ENCODE measurements around the gene GATM. TPM values are rescaled to one million over a fixed set of nuclear protein-coding genes. Genes with fewer than 3 reads are reported as not detected.

GATM gene
- total RNA-seq, 5 donors from 2014 or later (not counting 1 experiment from before 2014, with no cell fraction given): 0.49 to 5.5 (median 2.0) TPM

- Mint-ChIP-seq H3K4me1 (no peaks in the 10 kb centered on the region), H3K27me3 (peaks cover 14 to 38% of the 10 kb centered on the region in 2 donors), H3K4me3 (no peak overlapping the region), H3K9me3 (no peaks in the 10 kb centered on the region), H3K27ac (no peak overlapping the region), H3K36me3 (no peaks in the 10 kb centered on the region)
- H3K4me3 ChIP-seq (ENCODE audit: control insufficient read depth in 1 of 2, extremely low read depth in 1 of 2, low read length in 1 of 2): no peak overlapping the region
- no peaks in the 10 kb centered on the region for H3K36me3 ChIP-seq (ENCODE audit: control insufficient read depth in 2 of 2, extremely low read depth in 1 of 2, insufficient read depth in 1 of 2, low read length in 1 of 2)
- ChIA-PET CTCF (no interaction called here), POLR2A (no interaction called here)
- DNase-seq: no peak
- no peak overlapping the region for H3K27ac ChIP-seq (ENCODE audit: low read length)
- H3K9me3 ChIP-seq: no peaks in the 10 kb centered on the region
- ATAC-seq (replicated peaks in 1 of 4): no peak
- H3K4me1 ChIP-seq (ENCODE audit: control insufficient read depth in 1 of 2, extremely low read depth in 1 of 2, insufficient read depth in 2 of 2, low read length in 2 of 2): no peaks in the 10 kb centered on the region
- no CpG with 5 or more reads among the region's 2 CpGs for WGBS (ENCODE audit: insufficient coverage)
- H3K27me3 ChIP-seq (replicated peaks in 1 of 2; ENCODE audit: control insufficient read depth in 2 of 2, extremely low read depth in 1 of 2, insufficient read depth in 2 of 2, low read length in 1 of 2): peaks cover 0 to under 1% of the 10 kb centered on the region in 2 experiments
These were observed 6.4 kb upstream of the GATM start for GRCh38 chr15:45384700-45385099.

- Mint-ChIP-seq H3K4me3 (peak overlapping the region; percentile 73 to 82 (median 76)), H3K27me3 (peaks cover 54% of the 10 kb centered on the region in 2 donors), H3K36me3 (no peaks in the 10 kb centered on the region), H3K9me3 (no peaks in the 10 kb centered on the region), H3K4me1 (peaks cover 20 to 25% (median 22%) of the 10 kb centered on the region in 3 donors), H3K27ac (no peak overlapping the region)
- Histone ChIP-seq H3K4me3 (ENCODE audit: control insufficient read depth in 1 of 2, extremely low read depth in 1 of 2, low read length in 1 of 2) (peak overlapping the region; percentile 44 to 75), H3K36me3 (ENCODE audit: control insufficient read depth in 2 of 2, extremely low read depth in 1 of 2, insufficient read depth in 1 of 2, low read length in 1 of 2) (no peaks in the 10 kb centered on the region), H3K27me3 (replicated peaks in 1 of 2; ENCODE audit: control insufficient read depth in 2 of 2, extremely low read depth in 1 of 2, insufficient read depth in 2 of 2, low read length in 1 of 2) (peaks cover 0 to 29% of the 10 kb centered on the region in 2 experiments), H3K4me1 (ENCODE audit: control insufficient read depth in 1 of 2, extremely low read depth in 1 of 2, insufficient read depth in 2 of 2, low read length in 2 of 2) (peaks cover 2 to 15% of the 10 kb centered on the region in 2 experiments), H3K27ac (ENCODE audit: low read length) (no peak overlapping the region), H3K9me3 (no peaks in the 10 kb centered on the region)
- DNase-seq (no peak), ATAC-seq (replicated peaks in 1 of 4) (no peak)
- 34% methylated on average over 4 of the region's 11 CpGs for WGBS (ENCODE audit: insufficient coverage)
- ChIA-PET POLR2A (no interaction called here), CTCF (no interaction called here)
These were observed 544 bp upstream of the GATM start for GRCh38 chr15:45378913-45379262.

GRCh38 chr15:45377609-45378148, 665 bp downstream of the GATM start:
- ChIA-PET CTCF (no interaction called here), POLR2A (no interaction called here)
- peak overlapping the region; percentile 73 to 82 (median 76) for H3K4me3 Mint-ChIP-seq
- Histone ChIP-seq H3K9me3 (no peaks in the 10 kb centered on the region), H3K4me3 (ENCODE audit: control insufficient read depth in 1 of 2, extremely low read depth in 1 of 2, low read length in 1 of 2) (peak overlapping the region; percentile 38 to 75), H3K4me1 (ENCODE audit: control insufficient read depth in 1 of 2, extremely low read depth in 1 of 2, insufficient read depth in 2 of 2, low read length in 2 of 2) (peaks cover 2 to 15% of the 10 kb centered on the region in 2 experiments), H3K36me3 (ENCODE audit: control insufficient read depth in 2 of 2, extremely low read depth in 1 of 2, insufficient read depth in 1 of 2, low read length in 1 of 2) (no peaks in the 10 kb centered on the region), H3K27me3 (replicated peaks in 1 of 2; ENCODE audit: control insufficient read depth in 2 of 2, extremely low read depth in 1 of 2, insufficient read depth in 2 of 2, low read length in 1 of 2) (peaks cover 0 to 29% of the 10 kb centered on the region in 2 experiments), H3K27ac (ENCODE audit: low read length) (no peak overlapping the region)
- peaks cover 20 to 25% (median 22%) of the 10 kb centered on the region in 3 donors for H3K4me1 Mint-ChIP-seq
- DNase-seq: peak in 2 of 35 experiments; percentile 6 to 10
- H3K27me3 Mint-ChIP-seq: peaks cover 55 to 59% of the 10 kb centered on the region in 2 donors
- 8% methylated on average over 31 of the region's 32 CpGs for WGBS (ENCODE audit: insufficient coverage)
- H3K36me3 Mint-ChIP-seq: no peaks in the 10 kb centered on the region
- H3K27ac Mint-ChIP-seq: no peak overlapping the region
- no peaks in the 10 kb centered on the region for H3K9me3 Mint-ChIP-seq
- peak in 1 of 4 experiments; percentile 8 for ATAC-seq (replicated peaks in 1 of 4)

DNA sequence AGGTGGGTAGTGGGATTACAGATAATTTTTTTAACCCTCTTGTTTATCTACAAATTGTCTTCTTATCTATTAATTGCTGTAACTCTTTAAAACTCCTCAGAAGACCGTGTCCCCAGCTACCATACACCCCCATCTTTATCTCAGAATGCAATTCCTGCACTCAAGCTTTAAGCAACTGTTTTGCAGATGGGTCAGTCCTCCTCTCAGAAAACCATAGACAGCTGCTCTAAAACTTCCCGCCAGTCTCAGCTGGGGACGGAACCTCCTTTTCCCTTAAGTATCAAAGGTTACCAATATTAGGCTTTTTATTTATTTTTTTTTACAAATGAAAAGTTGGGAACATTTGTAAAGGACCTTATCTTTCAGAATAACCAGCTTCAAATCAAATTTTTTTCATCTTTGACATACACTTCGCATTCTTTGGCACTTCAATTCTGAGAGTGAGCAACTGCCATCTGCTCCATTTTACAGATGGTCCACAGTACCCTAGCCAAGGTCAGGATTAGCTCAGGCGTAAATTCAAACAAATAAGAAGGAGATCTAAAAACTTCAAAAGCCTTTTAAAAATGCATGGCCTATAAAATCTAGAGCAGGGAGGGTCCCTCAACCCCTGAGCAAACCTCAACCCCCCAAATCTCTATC, 1.3 kb downstream of the GATM start:
- no peak overlapping the region for H3K4me3 ChIP-seq (ENCODE audit: control insufficient read depth in 1 of 2, extremely low read depth in 1 of 2, low read length in 1 of 2)
- no peaks in the 10 kb centered on the region for H3K36me3 ChIP-seq (ENCODE audit: control insufficient read depth in 2 of 2, extremely low read depth in 1 of 2, insufficient read depth in 1 of 2, low read length in 1 of 2)
- peaks cover 2 to 15% of the 10 kb centered on the region in 2 experiments for H3K4me1 ChIP-seq (ENCODE audit: control insufficient read depth in 1 of 2, extremely low read depth in 1 of 2, insufficient read depth in 2 of 2, low read length in 2 of 2)
- peaks cover 20 to 25% (median 22%) of the 10 kb centered on the region in 3 donors for H3K4me1 Mint-ChIP-seq
- ChIA-PET CTCF (no interaction called here), POLR2A (no interaction called here)
- no peak overlapping the region for H3K27ac ChIP-seq (ENCODE audit: low read length)
- H3K4me3 Mint-ChIP-seq: peak overlapping the region; percentile 73 to 82 (median 76)
- DNase-seq: no peak
- peaks cover 0 to 29% of the 10 kb centered on the region in 2 experiments for H3K27me3 ChIP-seq (replicated peaks in 1 of 2; ENCODE audit: control insufficient read depth in 2 of 2, extremely low read depth in 1 of 2, insufficient read depth in 2 of 2, low read length in 1 of 2)
- no peak overlapping the region for H3K27ac Mint-ChIP-seq
- H3K36me3 Mint-ChIP-seq: no peaks in the 10 kb centered on the region
- H3K9me3 ChIP-seq: no peaks in the 10 kb centered on the region
- WGBS (ENCODE audit: insufficient coverage): 49% methylated on average over 2 of the region's 5 CpGs
- H3K9me3 Mint-ChIP-seq: no peaks in the 10 kb centered on the region
- H3K27me3 Mint-ChIP-seq: peaks cover 53 to 59% of the 10 kb centered on the region in 2 donors
- no peak for ATAC-seq (replicated peaks in 1 of 4)

DNA sequence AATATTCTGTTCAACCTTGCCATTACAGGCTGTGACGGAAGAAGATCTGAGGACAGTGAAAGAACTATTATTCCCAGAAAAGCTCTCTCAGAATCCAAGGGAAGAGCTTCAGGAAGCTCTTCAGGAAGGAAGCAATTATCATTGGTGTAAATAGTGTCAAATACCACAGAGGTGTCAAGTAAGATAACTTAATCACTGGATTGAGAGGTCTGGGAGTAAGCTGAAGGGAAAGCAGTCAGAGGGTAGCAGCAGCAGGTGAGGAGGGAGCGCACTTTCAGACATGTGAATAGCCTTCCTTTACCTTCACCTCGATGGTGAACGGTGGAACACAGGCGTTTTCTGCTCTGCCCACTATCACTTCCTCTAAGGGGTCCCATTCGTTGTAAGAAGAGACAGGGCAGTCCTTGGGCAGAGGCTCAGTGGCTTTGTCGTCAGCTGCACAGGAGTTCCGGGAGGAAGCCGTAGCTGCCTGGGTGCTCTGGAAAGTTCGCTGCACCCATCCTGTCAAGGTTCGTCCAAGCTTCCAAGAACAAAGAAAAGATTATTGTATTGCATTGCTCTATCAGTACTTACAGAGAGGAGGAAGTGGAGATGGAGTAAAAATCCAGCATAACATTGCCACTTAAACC, 1.9 kb downstream of the GATM start:
- Histone ChIP-seq H3K27ac (ENCODE audit: low read length) (no peak overlapping the region), H3K4me1 (ENCODE audit: control insufficient read depth in 1 of 2, extremely low read depth in 1 of 2, insufficient read depth in 2 of 2, low read length in 2 of 2) (peaks cover 2 to 15% of the 10 kb centered on the region in 2 experiments), H3K36me3 (ENCODE audit: control insufficient read depth in 2 of 2, extremely low read depth in 1 of 2, insufficient read depth in 1 of 2, low read length in 1 of 2) (no peaks in the 10 kb centered on the region), H3K27me3 (replicated peaks in 1 of 2; ENCODE audit: control insufficient read depth in 2 of 2, extremely low read depth in 1 of 2, insufficient read depth in 2 of 2, low read length in 1 of 2) (peaks cover 0 to 29% of the 10 kb centered on the region in 2 experiments), H3K4me3 (ENCODE audit: control insufficient read depth in 1 of 2, extremely low read depth in 1 of 2, low read length in 1 of 2) (no peak overlapping the region), H3K9me3 (no peaks in the 10 kb centered on the region)
- peaks cover 20 to 25% (median 22%) of the 10 kb centered on the region in 3 donors for H3K4me1 Mint-ChIP-seq
- no peak for DNase-seq
- peak overlapping the region in 2 of 3 donors; percentile 48 to 82 for H3K4me3 Mint-ChIP-seq
- H3K36me3 Mint-ChIP-seq: no peaks in the 10 kb centered on the region
- WGBS (ENCODE audit: insufficient coverage): 40% methylated on average over 3 of the region's 11 CpGs
- no peaks in the 10 kb centered on the region for H3K9me3 Mint-ChIP-seq
- peak in 1 of 4 experiments; percentile 13 for ATAC-seq (replicated peaks in 1 of 4)
- H3K27me3 Mint-ChIP-seq: peaks cover 52 to 57% of the 10 kb centered on the region in 2 donors
- ChIA-PET CTCF (no interaction called here), POLR2A (no interaction called here)
- peak overlapping the region in 1 of 2 donors; percentile 12 for H3K27ac Mint-ChIP-seq

DNA sequence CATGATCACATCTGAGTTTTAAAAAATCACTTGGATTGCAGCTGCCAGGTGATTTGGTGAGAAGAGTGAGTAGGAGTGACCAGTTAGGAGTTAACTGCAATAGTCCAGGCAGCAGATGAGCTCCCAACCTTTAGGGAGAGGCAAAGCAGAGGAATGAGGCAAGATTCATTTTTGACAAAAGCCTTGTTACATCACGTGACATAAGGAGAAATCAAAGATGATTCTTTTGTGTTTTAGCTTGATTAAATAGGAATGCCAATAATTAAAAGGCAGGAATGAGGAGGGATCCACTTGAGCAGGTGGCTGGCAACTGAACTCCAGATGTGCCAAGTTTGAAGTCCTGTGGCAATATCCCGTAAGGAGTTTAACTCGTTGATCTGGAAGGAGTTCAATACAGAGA, 2.5 kb downstream of the GATM start:
- peak overlapping the region in 1 of 3 donors; percentile 82 for H3K4me3 Mint-ChIP-seq
- ChIA-PET CTCF (no interaction called here), POLR2A (no interaction called here)
- H3K9me3 ChIP-seq: no peaks in the 10 kb centered on the region
- H3K27me3 ChIP-seq (replicated peaks in 1 of 2; ENCODE audit: control insufficient read depth in 2 of 2, extremely low read depth in 1 of 2, insufficient read depth in 2 of 2, low read length in 1 of 2): peaks cover 0 to 29% of the 10 kb centered on the region in 2 experiments
- 78% methylated on average over 3 of the region's 3 CpGs for WGBS (ENCODE audit: insufficient coverage)
- no peaks in the 10 kb centered on the region for H3K36me3 Mint-ChIP-seq
- H3K4me1 ChIP-seq (ENCODE audit: control insufficient read depth in 1 of 2, extremely low read depth in 1 of 2, insufficient read depth in 2 of 2, low read length in 2 of 2): peaks cover 2 to 15% of the 10 kb centered on the region in 2 experiments
- H3K27me3 Mint-ChIP-seq: peaks cover 52% of the 10 kb centered on the region in 2 donors
- peaks cover 20 to 25% (median 22%) of the 10 kb centered on the region in 3 donors for H3K4me1 Mint-ChIP-seq
- no peaks in the 10 kb centered on the region for H3K9me3 Mint-ChIP-seq
- ATAC-seq (replicated peaks in 1 of 4): no peak
- no peak overlapping the region for H3K4me3 ChIP-seq (ENCODE audit: control insufficient read depth in 1 of 2, extremely low read depth in 1 of 2, low read length in 1 of 2)
- H3K27ac ChIP-seq (ENCODE audit: low read length): no peak overlapping the region
- H3K27ac Mint-ChIP-seq: no peak overlapping the region
- H3K36me3 ChIP-seq (ENCODE audit: control insufficient read depth in 2 of 2, extremely low read depth in 1 of 2, insufficient read depth in 1 of 2, low read length in 1 of 2): no peaks in the 10 kb centered on the region
- no peak for DNase-seq

Data from T-cell (primary cell).